ENCODE results near the gene NUDT16L1. TPM values are rescaled to one million over a fixed set of nuclear protein-coding genes. Genes with fewer than 3 reads are reported as not detected.

Gene NUDT16L1
- total and polyA plus RNA-seq, 2 of the 13 experiments (the other 11 are each of a cell fraction or from before 2014, with no cell fraction given), result 28.0 to 40.5 TPM

DNA sequence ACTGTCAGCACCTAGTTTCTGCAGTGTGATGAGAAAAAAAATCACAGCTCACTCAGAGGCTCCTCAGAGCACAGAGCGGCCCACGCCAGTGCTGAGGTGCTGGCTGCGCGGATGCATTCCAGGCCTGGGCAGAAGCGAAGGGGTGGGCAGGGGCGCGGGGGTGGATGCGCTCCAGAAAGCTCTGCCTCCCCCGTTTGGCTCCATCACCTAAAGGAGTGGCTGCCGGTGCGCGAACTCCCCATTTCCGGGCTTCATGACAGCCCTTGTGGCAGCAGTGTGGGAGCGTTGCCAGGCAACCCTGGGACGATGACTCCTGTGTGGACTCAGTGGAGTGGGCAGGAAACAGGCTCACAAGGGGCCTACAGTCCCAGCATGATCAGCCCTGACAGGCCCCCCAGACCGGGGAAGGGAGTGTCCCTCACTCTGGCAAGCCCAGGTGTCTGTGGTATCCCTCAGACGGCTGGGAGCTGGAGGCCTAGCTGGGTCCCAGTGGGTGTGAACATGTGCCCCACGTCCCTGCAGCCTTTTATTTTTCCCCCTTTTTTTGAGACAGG lies 32.8 kb upstream of the NUDT16L1 start (continued):
- TF ChIP-seq, protein P1, sequence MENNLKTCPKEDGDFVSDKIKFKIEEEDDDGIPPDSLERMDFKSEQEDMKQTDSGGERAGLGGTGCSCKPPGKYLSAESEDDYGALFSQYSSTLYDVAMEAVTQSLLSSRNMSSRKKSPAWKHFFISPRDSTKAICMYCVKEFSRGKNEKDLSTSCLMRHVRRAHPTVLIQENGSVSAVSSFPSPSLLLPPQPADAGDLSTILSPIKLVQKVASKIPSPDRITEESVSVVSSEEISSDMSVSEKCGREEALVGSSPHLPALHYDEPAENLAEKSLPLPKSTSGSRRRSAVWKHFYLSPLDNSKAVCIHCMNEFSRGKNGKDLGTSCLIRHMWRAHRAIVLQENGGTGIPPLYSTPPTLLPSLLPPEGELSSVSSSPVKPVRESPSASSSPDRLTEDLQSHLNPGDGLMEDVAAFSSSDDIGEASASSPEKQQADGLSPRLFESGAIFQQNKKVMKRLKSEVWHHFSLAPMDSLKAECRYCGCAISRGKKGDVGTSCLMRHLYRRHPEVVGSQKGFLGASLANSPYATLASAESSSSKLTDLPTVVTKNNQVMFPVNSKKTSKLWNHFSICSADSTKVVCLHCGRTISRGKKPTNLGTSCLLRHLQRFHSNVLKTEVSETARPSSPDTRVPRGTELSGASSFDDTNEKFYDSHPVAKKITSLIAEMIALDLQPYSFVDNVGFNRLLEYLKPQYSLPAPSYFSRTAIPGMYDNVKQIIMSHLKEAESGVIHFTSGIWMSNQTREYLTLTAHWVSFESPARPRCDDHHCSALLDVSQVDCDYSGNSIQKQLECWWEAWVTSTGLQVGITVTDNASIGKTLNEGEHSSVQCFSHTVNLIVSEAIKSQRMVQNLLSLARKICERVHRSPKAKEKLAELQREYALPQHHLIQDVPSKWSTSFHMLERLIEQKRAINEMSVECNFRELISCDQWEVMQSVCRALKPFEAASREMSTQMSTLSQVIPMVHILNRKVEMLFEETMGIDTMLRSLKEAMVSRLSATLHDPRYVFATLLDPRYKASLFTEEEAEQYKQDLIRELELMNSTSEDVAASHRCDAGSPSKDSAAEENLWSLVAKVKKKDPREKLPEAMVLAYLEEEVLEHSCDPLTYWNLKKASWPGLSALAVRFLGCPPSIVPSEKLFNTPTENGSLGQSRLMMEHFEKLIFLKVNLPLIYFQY (CRISPR knock-in tag; IDR thresholded peaks at IDR 0.05; ENCODE audit: borderline replicate concordance), result no peak
- TF ChIP-seq, protein P2, sequence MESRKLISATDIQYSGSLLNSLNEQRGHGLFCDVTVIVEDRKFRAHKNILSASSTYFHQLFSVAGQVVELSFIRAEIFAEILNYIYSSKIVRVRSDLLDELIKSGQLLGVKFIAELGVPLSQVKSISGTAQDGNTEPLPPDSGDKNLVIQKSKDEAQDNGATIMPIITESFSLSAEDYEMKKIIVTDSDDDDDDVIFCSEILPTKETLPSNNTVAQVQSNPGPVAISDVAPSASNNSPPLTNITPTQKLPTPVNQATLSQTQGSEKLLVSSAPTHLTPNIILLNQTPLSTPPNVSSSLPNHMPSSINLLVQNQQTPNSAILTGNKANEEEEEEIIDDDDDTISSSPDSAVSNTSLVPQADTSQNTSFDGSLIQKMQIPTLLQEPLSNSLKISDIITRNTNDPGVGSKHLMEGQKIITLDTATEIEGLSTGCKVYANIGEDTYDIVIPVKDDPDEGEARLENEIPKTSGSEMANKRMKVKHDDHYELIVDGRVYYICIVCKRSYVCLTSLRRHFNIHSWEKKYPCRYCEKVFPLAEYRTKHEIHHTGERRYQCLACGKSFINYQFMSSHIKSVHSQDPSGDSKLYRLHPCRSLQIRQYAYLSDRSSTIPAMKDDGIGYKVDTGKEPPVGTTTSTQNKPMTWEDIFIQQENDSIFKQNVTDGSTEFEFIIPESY (CRISPR knock-in tag; IDR thresholded peaks at IDR 0.05), result peak; percentile 98
- TF ChIP-seq MEF2D (CRISPR knock-in tag; IDR thresholded peaks at IDR 0.05), result no peak
- TF ChIP-seq EP300 (IDR thresholded peaks at IDR 0.05; ENCODE audit: low read depth in 2 of 2, low read length in 2 of 2), result 0 out of 4 replicates have a peak, but pooled peaks of 1 of the 2 experiments have one; percentile 5
- TF ChIP-seq EP300 (CRISPR knock-in tag; IDR thresholded peaks at IDR 0.05; ENCODE audit: borderline replicate concordance), result no peak
- TF ChIP-seq, protein P3, sequence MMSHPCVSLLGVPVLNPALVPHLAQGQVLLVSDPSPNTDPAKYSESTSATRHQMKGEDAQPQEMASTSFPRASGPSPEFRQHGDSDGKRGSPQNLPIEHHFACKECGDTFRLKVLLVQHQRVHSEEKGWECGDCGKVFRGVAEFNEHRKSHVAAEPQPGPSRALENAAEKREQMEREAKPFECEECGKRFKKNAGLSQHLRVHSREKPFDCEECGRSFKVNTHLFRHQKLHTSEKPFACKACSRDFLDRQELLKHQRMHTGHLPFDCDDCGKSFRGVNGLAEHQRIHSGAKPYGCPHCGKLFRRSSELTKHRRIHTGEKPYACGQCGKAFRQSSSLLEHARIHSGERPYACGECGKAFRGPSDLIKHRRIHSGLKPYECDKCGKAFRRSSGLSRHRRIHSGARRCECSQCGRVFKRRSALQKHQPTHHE (CRISPR knock-in tag; IDR thresholded peaks at IDR 0.05; ENCODE audit: borderline replicate concordance), result no peak
- no peak for TF ChIP-seq SIX4 (CRISPR knock-in tag; IDR thresholded peaks at IDR 0.05)
- no peak for TF ChIP-seq SOX6 (IDR thresholded peaks at IDR 0.05)
- TF ChIP-seq SOX6 (CRISPR knock-in tag; IDR thresholded peaks at IDR 0.05), result 0 out of 2 replicates have a peak, but pooled peaks have one; percentile 24
- peak; percentile 90 for TF ChIP-seq SIN3A (IDR thresholded peaks at IDR 0.05; ENCODE audit: borderline replicate concordance, low read depth, low read length)
- peak; percentile 84 for TF ChIP-seq SAP130 (CRISPR knock-in tag; IDR thresholded peaks at IDR 0.05; ENCODE audit: low read depth)
- TF ChIP-seq, protein P4, sequence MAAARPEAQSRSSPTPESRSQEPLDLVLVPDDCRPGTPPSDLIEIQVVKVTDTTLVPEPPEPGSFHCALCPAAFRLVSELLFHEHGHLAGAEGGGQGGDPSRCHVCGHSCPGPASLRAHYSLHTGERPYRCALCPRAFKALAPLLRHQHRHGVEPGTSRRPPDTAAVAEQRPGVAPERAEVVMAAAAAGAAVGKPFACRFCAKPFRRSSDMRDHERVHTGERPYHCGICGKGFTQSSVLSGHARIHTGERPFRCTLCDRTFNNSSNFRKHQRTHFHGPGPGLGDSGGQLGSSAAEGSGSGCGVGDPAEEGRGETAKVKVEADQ (CRISPR knock-in tag; IDR thresholded peaks at IDR 0.05; ENCODE audit: borderline replicate concordance), result no peak
- no peak for TF ChIP-seq STAT5B (CRISPR knock-in tag; IDR thresholded peaks at IDR 0.05)
- TF ChIP-seq HMGA1 (CRISPR knock-in tag; conservative IDR thresholded peaks at IDR 0.05), result no peak
- TF ChIP-seq, protein P5, sequence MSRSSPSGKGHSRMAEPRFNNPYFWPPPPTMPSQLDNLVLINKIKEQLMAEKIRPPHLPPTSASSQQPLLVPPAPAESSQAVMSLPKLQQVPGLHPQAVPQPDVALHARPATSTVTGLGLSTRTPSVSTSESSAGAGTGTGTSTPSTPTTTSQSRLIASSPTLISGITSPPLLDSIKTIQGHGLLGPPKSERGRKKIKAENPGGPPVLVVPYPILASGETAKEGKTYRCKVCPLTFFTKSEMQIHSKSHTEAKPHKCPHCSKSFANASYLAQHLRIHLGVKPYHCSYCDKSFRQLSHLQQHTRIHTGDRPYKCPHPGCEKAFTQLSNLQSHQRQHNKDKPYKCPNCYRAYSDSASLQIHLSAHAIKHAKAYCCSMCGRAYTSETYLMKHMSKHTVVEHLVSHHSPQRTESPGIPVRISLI (CRISPR knock-in tag; IDR thresholded peaks at IDR 0.05; ENCODE audit: borderline replicate concordance), result no peak
- TF ChIP-seq, protein P6, sequence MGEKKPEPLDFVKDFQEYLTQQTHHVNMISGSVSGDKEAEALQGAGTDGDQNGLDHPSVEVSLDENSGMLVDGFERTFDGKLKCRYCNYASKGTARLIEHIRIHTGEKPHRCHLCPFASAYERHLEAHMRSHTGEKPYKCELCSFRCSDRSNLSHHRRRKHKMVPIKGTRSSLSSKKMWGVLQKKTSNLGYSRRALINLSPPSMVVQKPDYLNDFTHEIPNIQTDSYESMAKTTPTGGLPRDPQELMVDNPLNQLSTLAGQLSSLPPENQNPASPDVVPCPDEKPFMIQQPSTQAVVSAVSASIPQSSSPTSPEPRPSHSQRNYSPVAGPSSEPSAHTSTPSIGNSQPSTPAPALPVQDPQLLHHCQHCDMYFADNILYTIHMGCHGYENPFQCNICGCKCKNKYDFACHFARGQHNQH (CRISPR knock-in tag; IDR thresholded peaks at IDR 0.05), result 0 out of 2 replicates have a peak, but pooled peaks have one; percentile 21
- 0 out of 2 replicates have a peak, but pooled peaks have one; percentile 18 for TF ChIP-seq MEIS2 (CRISPR knock-in tag; IDR thresholded peaks at IDR 0.05)
- TF ChIP-seq SP1 (IDR thresholded peaks at IDR 0.05), result no peak
- no peak for TF ChIP-seq SP1 (CRISPR knock-in tag; IDR thresholded peaks at IDR 0.05)
- TF ChIP-seq, protein P7, sequence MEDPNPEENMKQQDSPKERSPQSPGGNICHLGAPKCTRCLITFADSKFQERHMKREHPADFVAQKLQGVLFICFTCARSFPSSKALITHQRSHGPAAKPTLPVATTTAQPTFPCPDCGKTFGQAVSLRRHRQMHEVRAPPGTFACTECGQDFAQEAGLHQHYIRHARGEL (CRISPR knock-in tag; IDR thresholded peaks at IDR 0.05), result no peak

Measured in HepG2 (cell line).